ENCODE data around the gene TMC6. TPM values are rescaled to one million over a fixed set of nuclear protein-coding genes. Genes with fewer than 3 reads are reported as not detected.
A peak's percentile ranks its signal among the peaks of the same experiment; 100 is the strongest.

TMC6 gene
- total and polyA plus RNA-seq, 2 of the 13 experiments (the other 11 are each of a cell fraction or from before 2014, with no cell fraction given): 48.4 to 99.1 TPM

- Histone ChIP-seq H3K27ac (ENCODE audit: extremely low read length, insufficient read depth, low read length) (no peak overlapping the region), H3K27me3 (ENCODE audit: control insufficient read depth in 1 of 2, insufficient read depth in 2 of 2, low read length in 2 of 2) (no peaks in the 10 kb centered on the region; a peak in 1 of 5 replicates)
Observed at GRCh38 chr17:78154903-78155811, 26.6 kb upstream of the TMC6 start.

More at GRCh38 chr17:78154903-78155811, 26.6 kb upstream of the TMC6 start:
- intact Hi-C loops (cut with micrococcal nuclease; ENCODE audit: unreplicated experiment) (no loop called here), in situ Hi-C loops (cut with HindIII; ENCODE audit: extremely low pct_ligation_motif_present, low pct_unique_long_range_greater_than_20kb) (no loop called here)
- H4K20me1 ChIP-seq (ENCODE audit: insufficient read depth, low read length): no peaks in the 10 kb centered on the region
- no TSS peak for BruUV-seq (replicated peaks)
- DNase-seq (ENCODE audit: low spot score): no peak
- no peaks in the 10 kb centered on the region for H3K9me3 ChIP-seq (ENCODE audit: low read length)
- H3K4me3 ChIP-seq (replicated peaks in 1 of 3; ENCODE audit: insufficient read depth in 1 of 3, low read depth in 2 of 3, low read length in 3 of 3): no peak overlapping the region
- no peak overlapping the region for H3K4me2 ChIP-seq (ENCODE audit: low read depth, low read length)
- peaks cover 40% of the 10 kb centered on the region for H3K4me1 ChIP-seq (ENCODE audit: insufficient read depth, low read length)
- no peak for ATAC-seq
- ChIA-PET CTCF (ENCODE audit: low intra/inter-chr PET ratio, low total read pairs) (no interaction called here), POLR2A (interaction anchor here (0.7 kb wide), 1 partner anchor 28 kb away, joined by 4 read pairs; no protein-coding TSS in a partner anchor)
- FAIRE-seq: no peak
- H3K79me2 ChIP-seq (ENCODE audit: insufficient read depth, low read length): no peaks in the 10 kb centered on the region
- H3K9ac ChIP-seq (ENCODE audit: insufficient read depth, low read depth, low read length): no peak overlapping the region
- TF ChIP-seq, protein P1, sequence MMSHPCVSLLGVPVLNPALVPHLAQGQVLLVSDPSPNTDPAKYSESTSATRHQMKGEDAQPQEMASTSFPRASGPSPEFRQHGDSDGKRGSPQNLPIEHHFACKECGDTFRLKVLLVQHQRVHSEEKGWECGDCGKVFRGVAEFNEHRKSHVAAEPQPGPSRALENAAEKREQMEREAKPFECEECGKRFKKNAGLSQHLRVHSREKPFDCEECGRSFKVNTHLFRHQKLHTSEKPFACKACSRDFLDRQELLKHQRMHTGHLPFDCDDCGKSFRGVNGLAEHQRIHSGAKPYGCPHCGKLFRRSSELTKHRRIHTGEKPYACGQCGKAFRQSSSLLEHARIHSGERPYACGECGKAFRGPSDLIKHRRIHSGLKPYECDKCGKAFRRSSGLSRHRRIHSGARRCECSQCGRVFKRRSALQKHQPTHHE (CRISPR knock-in tag; IDR thresholded peaks at IDR 0.05; ENCODE audit: borderline replicate concordance): no peak
- TF ChIP-seq MZF1 (CRISPR knock-in tag; IDR thresholded peaks at IDR 0.05; ENCODE audit: borderline replicate concordance) (no peak), REL (CRISPR knock-in tag; conservative IDR thresholded peaks at IDR 0.05) (no peak), MAFF (IDR thresholded peaks at IDR 0.05; ENCODE audit: low read depth, low read length) (peak; percentile 65), CREB1 (IDR thresholded peaks at IDR 0.05) (0 out of 2 replicates have a peak, but pooled peaks have one; percentile 4), CREB1 (CRISPR knock-in tag; IDR thresholded peaks at IDR 0.05) (no peak), MAFK (conservative IDR thresholded peaks at IDR 0.05 in 1 of 2, IDR thresholded peaks at IDR 0.05 in 1 of 2; ENCODE audit: low read length in 2 of 2) (peak; percentile 69 to 80), ATF7 (IDR thresholded peaks at IDR 0.05) (0 out of 2 replicates have a peak, but pooled peaks have one; percentile 41), ATF7 (CRISPR knock-in tag; IDR thresholded peaks at IDR 0.05) (no peak)
- TF ChIP-seq, protein P2, sequence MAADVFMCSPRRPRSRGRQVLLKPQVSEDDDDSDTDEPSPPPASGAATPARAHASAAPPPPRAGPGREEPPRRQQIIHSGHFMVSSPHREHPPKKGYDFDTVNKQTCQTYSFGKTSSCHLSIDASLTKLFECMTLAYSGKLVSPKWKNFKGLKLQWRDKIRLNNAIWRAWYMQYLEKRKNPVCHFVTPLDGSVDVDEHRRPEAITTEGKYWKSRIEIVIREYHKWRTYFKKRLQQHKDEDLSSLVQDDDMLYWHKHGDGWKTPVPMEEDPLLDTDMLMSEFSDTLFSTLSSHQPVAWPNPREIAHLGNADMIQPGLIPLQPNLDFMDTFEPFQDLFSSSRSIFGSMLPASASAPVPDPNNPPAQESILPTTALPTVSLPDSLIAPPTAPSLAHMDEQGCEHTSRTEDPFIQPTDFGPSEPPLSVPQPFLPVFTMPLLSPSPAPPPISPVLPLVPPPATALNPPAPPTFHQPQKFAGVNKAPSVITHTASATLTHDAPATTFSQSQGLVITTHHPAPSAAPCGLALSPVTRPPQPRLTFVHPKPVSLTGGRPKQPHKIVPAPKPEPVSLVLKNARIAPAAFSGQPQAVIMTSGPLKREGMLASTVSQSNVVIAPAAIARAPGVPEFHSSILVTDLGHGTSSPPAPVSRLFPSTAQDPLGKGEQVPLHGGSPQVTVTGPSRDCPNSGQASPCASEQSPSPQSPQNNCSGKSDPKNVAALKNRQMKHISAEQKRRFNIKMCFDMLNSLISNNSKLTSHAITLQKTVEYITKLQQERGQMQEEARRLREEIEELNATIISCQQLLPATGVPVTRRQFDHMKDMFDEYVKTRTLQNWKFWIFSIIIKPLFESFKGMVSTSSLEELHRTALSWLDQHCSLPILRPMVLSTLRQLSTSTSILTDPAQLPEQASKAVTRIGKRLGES (CRISPR knock-in tag; IDR thresholded peaks at IDR 0.05; ENCODE audit: borderline replicate concordance): no peak
- 60% methylated on average over 9 of the region's 11 CpGs for WGBS (ENCODE audit: low lambda C conversion rate)
- H2AFZ ChIP-seq (ENCODE audit: low read length): no peak overlapping the region
- no peaks in the 10 kb centered on the region for H3K36me3 ChIP-seq (replicated peaks in 1 of 2; ENCODE audit: control insufficient read depth in 1 of 2, insufficient read depth in 2 of 2, low read length in 2 of 2)

Data from HepG2 (cell line).